ENCODE data around the gene CCDC57.

GRCh38 chr17:82245134-82246039, 32.7 kb upstream of the CCDC57 start:
- TF ChIP-seq EZH2phosphoT487 (IDR thresholded peaks at IDR 0.05; ENCODE audit: insufficient read depth, low read depth) = no peak
- no peak for TF ChIP-seq EZH2 (IDR thresholded peaks at IDR 0.05; ENCODE audit: insufficient read depth, poor library complexity, severe bottlenecking)
